ENCODE results near the gene DNAH6. TPM values are rescaled to one million over a fixed set of nuclear protein-coding genes. Genes with fewer than 3 reads are reported as not detected.
"Not testable (repeated sequence)": the region's sequence is repeated elsewhere in the genome, so short reads cannot be mapped to it uniquely, and the experiment has no call there.

DNAH6 gene
- total RNA-seq, 1 experiment from 2014 or later: not detected

DNA sequence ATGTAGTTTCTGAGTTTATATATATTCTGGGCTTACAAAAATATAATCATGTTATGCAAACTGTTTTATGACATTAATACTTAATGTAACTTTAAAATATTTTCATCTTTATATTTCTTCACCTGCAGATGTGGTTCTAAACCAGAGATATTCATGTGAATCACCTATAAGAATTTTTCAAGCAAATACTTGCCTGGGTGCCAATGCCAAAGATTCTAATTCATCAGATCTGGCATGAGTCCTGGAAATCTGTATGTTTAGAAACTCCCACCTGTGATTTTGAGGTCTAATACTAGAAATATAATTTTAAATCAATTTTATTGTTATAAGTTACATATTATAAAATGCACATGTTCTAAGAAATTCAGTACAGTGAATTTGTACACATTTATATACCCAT, 19.9 kb upstream of the DNAH6 start:
- H3K27ac ChIP-seq (ENCODE audit: low read length): no peak overlapping the region
- no peak overlapping the region for H3K4me2 ChIP-seq (ENCODE audit: low read length)
- H3K9me2 ChIP-seq (replicated peaks; ENCODE audit: low read length): no peaks in the 10 kb centered on the region
- CTCF ChIA-PET: no interaction called here
- DNase-seq: no peak
- intact Hi-C loops (cut with micrococcal nuclease): loop anchor here (5.0 to 10.0 kb wide), 2 partner anchors 431 to 798 kb away; no protein-coding TSS in a partner anchor
- TF ChIP-seq, protein P1, sequence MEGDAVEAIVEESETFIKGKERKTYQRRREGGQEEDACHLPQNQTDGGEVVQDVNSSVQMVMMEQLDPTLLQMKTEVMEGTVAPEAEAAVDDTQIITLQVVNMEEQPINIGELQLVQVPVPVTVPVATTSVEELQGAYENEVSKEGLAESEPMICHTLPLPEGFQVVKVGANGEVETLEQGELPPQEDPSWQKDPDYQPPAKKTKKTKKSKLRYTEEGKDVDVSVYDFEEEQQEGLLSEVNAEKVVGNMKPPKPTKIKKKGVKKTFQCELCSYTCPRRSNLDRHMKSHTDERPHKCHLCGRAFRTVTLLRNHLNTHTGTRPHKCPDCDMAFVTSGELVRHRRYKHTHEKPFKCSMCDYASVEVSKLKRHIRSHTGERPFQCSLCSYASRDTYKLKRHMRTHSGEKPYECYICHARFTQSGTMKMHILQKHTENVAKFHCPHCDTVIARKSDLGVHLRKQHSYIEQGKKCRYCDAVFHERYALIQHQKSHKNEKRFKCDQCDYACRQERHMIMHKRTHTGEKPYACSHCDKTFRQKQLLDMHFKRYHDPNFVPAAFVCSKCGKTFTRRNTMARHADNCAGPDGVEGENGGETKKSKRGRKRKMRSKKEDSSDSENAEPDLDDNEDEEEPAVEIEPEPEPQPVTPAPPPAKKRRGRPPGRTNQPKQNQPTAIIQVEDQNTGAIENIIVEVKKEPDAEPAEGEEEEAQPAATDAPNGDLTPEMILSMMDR (conservative IDR thresholded peaks at IDR 0.05; ENCODE audit: low read depth, low read length): no peak
- TF ChIP-seq EZH2 (IDR thresholded peaks at IDR 0.05; ENCODE audit: low read length, unreplicated experiment) (no peak), EZH2phosphoT487 (IDR thresholded peaks at IDR 0.05; ENCODE audit: borderline replicate concordance, low read length) (no peak)
- H3K27me3 ChIP-seq (ENCODE audit: low read length): no peaks in the 10 kb centered on the region
- no peaks in the 10 kb centered on the region for H3K36me3 ChIP-seq (ENCODE audit: low read depth, low read length)
- H3K4me1 ChIP-seq (ENCODE audit: insufficient read depth, low read length): peaks cover 18% of the 10 kb centered on the region
- no peaks in the 10 kb centered on the region for H3F3A ChIP-seq (ENCODE audit: low read length, unreplicated experiment)
- no peak overlapping the region for H3K9ac ChIP-seq (ENCODE audit: low read length)
- POLR2A ChIA-PET (ENCODE audit: unreplicated experiment): no interaction called here
- H2AFZ ChIP-seq (ENCODE audit: low read length): no peak overlapping the region
- H3K4me3 ChIP-seq (ENCODE audit: low read length): no peak overlapping the region
- no peaks in the 10 kb centered on the region for H3K9me3 ChIP-seq (ENCODE audit: low read length)
- no peaks in the 10 kb centered on the region for H4K20me1 ChIP-seq (ENCODE audit: low read length)
- BruUV-seq (replicated peaks): no TSS peak
- no peak for ATAC-seq
- no peaks in the 10 kb centered on the region for H3K79me2 ChIP-seq (ENCODE audit: low read length)

DNA sequence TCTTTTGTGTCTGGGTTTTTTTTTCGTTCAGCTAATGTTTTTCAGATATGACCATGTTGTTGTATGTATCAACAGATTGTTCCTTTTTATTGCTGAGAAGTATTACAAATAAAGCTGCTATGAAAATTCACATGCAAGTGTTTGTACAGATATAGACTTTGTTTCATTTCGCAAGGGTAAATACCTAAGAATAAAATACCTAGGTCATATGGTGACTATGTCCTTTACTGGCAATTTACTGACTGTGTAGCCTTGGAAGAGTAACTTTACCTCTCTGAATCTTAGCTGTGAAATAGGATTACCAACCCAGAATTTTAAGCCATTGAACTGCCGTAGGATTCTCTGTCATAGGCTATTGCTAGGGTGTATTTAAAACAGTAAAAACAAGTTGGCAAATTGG, 19.0 kb upstream of the DNAH6 start:
- no peaks in the 10 kb centered on the region for H3K79me2 ChIP-seq (ENCODE audit: low read length)
- intact Hi-C loops (cut with micrococcal nuclease): loop anchor here (5.0 to 10.0 kb wide), 2 partner anchors 430 to 798 kb away; no protein-coding TSS in a partner anchor
- no peaks in the 10 kb centered on the region for H3K36me3 ChIP-seq (ENCODE audit: low read depth, low read length)
- peaks cover 18% of the 10 kb centered on the region for H3K4me1 ChIP-seq (ENCODE audit: insufficient read depth, low read length)
- POLR2A ChIA-PET (ENCODE audit: unreplicated experiment): interaction anchor here (0.6 kb wide), 1 partner anchor 25 kb away, joined by 6 read pairs; no protein-coding TSS in a partner anchor
- H3K9ac ChIP-seq (ENCODE audit: low read length): no peak overlapping the region
- BruUV-seq (replicated peaks): no TSS peak
- H4K20me1 ChIP-seq (ENCODE audit: low read length): no peaks in the 10 kb centered on the region
- ATAC-seq: no peak
- no peak for DNase-seq
- no peak overlapping the region for H3K27ac ChIP-seq (ENCODE audit: low read length)
- H3K9me2 ChIP-seq (replicated peaks; ENCODE audit: low read length): no peaks in the 10 kb centered on the region
- CTCF ChIA-PET: interaction anchor here (0.5 kb wide), 1 partner anchor 385 kb away, joined by 5 read pairs; no protein-coding TSS in a partner anchor
- no peaks in the 10 kb centered on the region for H3K27me3 ChIP-seq (ENCODE audit: low read length)
- no peaks in the 10 kb centered on the region for H3K9me3 ChIP-seq (ENCODE audit: low read length)
- H2AFZ ChIP-seq (ENCODE audit: low read length): no peak overlapping the region
- H3K4me2 ChIP-seq (ENCODE audit: low read length): no peak overlapping the region
- H3K4me3 ChIP-seq (ENCODE audit: low read length): no peak overlapping the region
- TF ChIP-seq, protein P1 (conservative IDR thresholded peaks at IDR 0.05; ENCODE audit: low read depth, low read length): no peak
- no peaks in the 10 kb centered on the region for H3F3A ChIP-seq (ENCODE audit: low read length, unreplicated experiment)

DNA sequence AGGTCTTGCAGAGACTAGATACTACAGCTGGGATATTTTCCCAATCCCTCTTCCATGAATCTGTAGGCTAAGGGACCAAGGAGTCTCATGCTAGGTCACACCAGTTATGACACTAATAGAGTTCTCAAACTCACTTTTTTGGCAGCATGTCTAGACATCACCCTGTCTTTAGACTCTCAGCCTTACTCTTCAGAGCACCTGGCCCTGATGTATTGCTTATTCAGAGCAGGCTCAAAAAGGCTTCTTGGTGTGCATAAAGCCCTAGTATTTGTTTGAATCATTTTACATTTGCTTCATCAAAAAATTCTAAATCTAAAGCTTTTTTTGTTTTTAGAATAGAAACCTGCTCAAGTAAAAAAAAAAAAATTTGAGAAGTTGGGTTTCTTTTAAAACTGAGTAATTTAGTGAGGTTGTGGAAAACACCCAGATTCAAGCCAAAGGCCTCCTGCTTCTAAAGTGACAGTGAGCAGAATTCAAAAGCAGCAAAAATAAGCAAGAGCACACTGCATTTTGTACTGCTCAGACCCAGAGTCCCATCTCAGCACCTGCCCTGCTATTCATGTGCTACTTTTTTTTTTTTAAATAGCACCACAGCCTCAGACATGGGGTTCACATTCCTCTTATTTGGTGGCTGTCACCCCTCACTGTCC, 18.0 kb upstream of the DNAH6 start:
- CTCF ChIA-PET: no interaction called here
- BruUV-seq (replicated peaks): no TSS peak

DNA sequence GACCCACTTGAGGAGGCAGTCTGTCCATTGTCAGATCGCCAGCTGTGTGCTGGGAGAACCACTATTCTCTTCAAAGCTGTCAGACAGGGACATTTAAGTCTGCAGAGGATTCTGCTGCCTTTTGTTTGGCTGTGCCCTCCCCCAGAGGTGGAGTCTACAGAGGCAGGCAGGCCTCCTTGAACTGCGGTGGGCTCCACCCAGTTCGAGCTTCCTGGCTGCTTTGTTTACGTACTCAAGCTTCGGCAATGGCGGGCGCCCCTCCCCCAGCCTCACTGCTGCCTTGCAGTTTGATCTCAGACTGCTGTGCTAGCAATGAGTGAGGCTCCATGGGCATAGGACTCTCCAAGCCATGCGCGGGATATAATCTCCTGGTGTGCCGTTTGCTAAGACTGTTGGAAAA, 5.3 kb upstream of the DNAH6 start:
- BruUV-seq (replicated peaks); intact Hi-C loops (cut with micrococcal nuclease); H3K4me2 ChIP-seq (ENCODE audit: low read length); CTCF ChIA-PET; H3K79me2 ChIP-seq (ENCODE audit: low read length); H3K9ac ChIP-seq (ENCODE audit: low read length); POLR2A ChIA-PET (ENCODE audit: unreplicated experiment); H3K9me2 ChIP-seq (replicated peaks; ENCODE audit: low read length); H3K27ac ChIP-seq (ENCODE audit: low read length); H2AFZ ChIP-seq (ENCODE audit: low read length); H3K4me3 ChIP-seq (ENCODE audit: low read length); ATAC-seq; H3F3A ChIP-seq (ENCODE audit: low read length, unreplicated experiment); H3K27me3 ChIP-seq (ENCODE audit: low read length); DNase-seq; H4K20me1 ChIP-seq (ENCODE audit: low read length); H3K9me3 ChIP-seq (ENCODE audit: low read length); H3K36me3 ChIP-seq (ENCODE audit: low read depth, low read length); H3K4me1 ChIP-seq (ENCODE audit: insufficient read depth, low read length): not testable (repeated sequence)

More for the DNA sequence above, 18.0 kb upstream of the DNAH6 start:
- no peaks in the 10 kb centered on the region for H4K20me1 ChIP-seq (ENCODE audit: low read length)
- POLR2A ChIA-PET (ENCODE audit: unreplicated experiment): no interaction called here
- H2AFZ ChIP-seq (ENCODE audit: low read length): no peak overlapping the region
- H3K4me3 ChIP-seq (ENCODE audit: low read length): no peak overlapping the region
- DNase-seq (no peak), ATAC-seq (no peak)
- no peaks in the 10 kb centered on the region for H3K79me2 ChIP-seq (ENCODE audit: low read length)
- H3F3A ChIP-seq (ENCODE audit: low read length, unreplicated experiment): no peaks in the 10 kb centered on the region
- no peaks in the 10 kb centered on the region for H3K9me2 ChIP-seq (replicated peaks; ENCODE audit: low read length)
- H3K4me1 ChIP-seq (ENCODE audit: insufficient read depth, low read length): peaks cover 14% of the 10 kb centered on the region
- no peak overlapping the region for H3K4me2 ChIP-seq (ENCODE audit: low read length)
- no peaks in the 10 kb centered on the region for H3K36me3 ChIP-seq (ENCODE audit: low read depth, low read length)
- H3K9ac ChIP-seq (ENCODE audit: low read length): no peak overlapping the region
- intact Hi-C loops (cut with micrococcal nuclease): loop anchor here (5.0 to 10.0 kb wide), 2 partner anchors 429 to 797 kb away; no protein-coding TSS in a partner anchor
- no peaks in the 10 kb centered on the region for H3K27me3 ChIP-seq (ENCODE audit: low read length)
- TF ChIP-seq EZH2phosphoT487 (IDR thresholded peaks at IDR 0.05; ENCODE audit: borderline replicate concordance, low read length): no peak
- no peak for TF ChIP-seq EZH2 (IDR thresholded peaks at IDR 0.05; ENCODE audit: low read length, unreplicated experiment)
- TF ChIP-seq, protein P1 (conservative IDR thresholded peaks at IDR 0.05; ENCODE audit: low read depth, low read length): no peak
- H3K9me3 ChIP-seq (ENCODE audit: low read length): no peaks in the 10 kb centered on the region
- no peak overlapping the region for H3K27ac ChIP-seq (ENCODE audit: low read length)
